Activated naive CD8-positive, alpha-beta T cell (primary cell): ENCODE results near the gene ITGA3.

Experiments
- H3K27ac Mint-ChIP-seq: one replicate; pipeline ENCODE4 v1.8.0; 2021; ENCODE audit warnings: mixed read lengths
- H3K27me3 Mint-ChIP-seq: one replicate; pipeline ENCODE4 v1.8.0; 2021; ENCODE audit warnings: mixed read lengths
- H3K36me3 Mint-ChIP-seq: one replicate; pipeline ENCODE4 v1.8.0; 2021; ENCODE audit warnings: mixed read lengths
- H3K4me1 Mint-ChIP-seq: one replicate; pipeline ENCODE4 v1.8.0; 2021; ENCODE audit warnings: low read depth, mixed read lengths
- H3K4me3 Mint-ChIP-seq: one replicate; pipeline ENCODE4 v1.8.0; 2021; ENCODE audit warnings: mild to moderate bottlenecking, mixed read lengths
- H3K9me3 Mint-ChIP-seq: one replicate; pipeline ENCODE4 v1.8.0; 2021; ENCODE audit warnings: low read depth, mixed read lengths

Gene ITGA3

GRCh38 chr17:50043290-50044148 lies 12.4 kb upstream of the ITGA3 start:
- Mint-ChIP-seq H3K27me3 (peaks cover 3% of the 10 kb centered on the region), H3K4me3 (no peak overlapping the region), H3K27ac (no peak overlapping the region), H3K9me3 (no peaks in the 10 kb centered on the region), H3K36me3 (no peaks in the 10 kb centered on the region), H3K4me1 (no peaks in the 10 kb centered on the region)

- Mint-ChIP-seq H3K27ac (no peak overlapping the region), H3K4me1 (no peaks in the 10 kb centered on the region)
These were observed 11.4 kb upstream of the ITGA3 start for GRCh38 chr17:50044483-50044882.

GRCh38 chr17:50045154-50045553 lies 10.8 kb upstream of the ITGA3 start:
- Mint-ChIP-seq H3K36me3 (no peaks in the 10 kb centered on the region), H3K27me3 (peaks cover 5% of the 10 kb centered on the region), H3K27ac (no peak overlapping the region), H3K4me1 (no peaks in the 10 kb centered on the region), H3K4me3 (no peak overlapping the region), H3K9me3 (no peaks in the 10 kb centered on the region)

More at GRCh38 chr17:50044483-50044882, 11.4 kb upstream of the ITGA3 start:
- no peaks in the 10 kb centered on the region for H3K9me3 Mint-ChIP-seq
- H3K4me3 Mint-ChIP-seq = no peak overlapping the region
- peaks cover 5% of the 10 kb centered on the region for H3K27me3 Mint-ChIP-seq
- no peaks in the 10 kb centered on the region for H3K36me3 Mint-ChIP-seq

GRCh38 chr17:50046179-50046578 lies 9.7 kb upstream of the ITGA3 start:
- H3K27ac Mint-ChIP-seq = no peak overlapping the region
- H3K27me3 Mint-ChIP-seq = peaks cover 5% of the 10 kb centered on the region
- no peaks in the 10 kb centered on the region for H3K36me3 Mint-ChIP-seq
- peaks cover 7% of the 10 kb centered on the region for H3K4me1 Mint-ChIP-seq
- no peaks in the 10 kb centered on the region for H3K9me3 Mint-ChIP-seq
- no peak overlapping the region for H3K4me3 Mint-ChIP-seq

- Mint-ChIP-seq H3K4me3 (no peak overlapping the region), H3K4me1 (peaks cover 12% of the 10 kb centered on the region), H3K27me3 (peaks cover 5% of the 10 kb centered on the region), H3K27ac (no peak overlapping the region), H3K36me3 (no peaks in the 10 kb centered on the region), H3K9me3 (no peaks in the 10 kb centered on the region)
These were observed 9.2 kb upstream of the ITGA3 start for GRCh38 chr17:50046667-50047066.

GRCh38 chr17:50047083-50047482 lies 8.8 kb upstream of the ITGA3 start:
- Mint-ChIP-seq H3K27me3 (peaks cover 5% of the 10 kb centered on the region), H3K36me3 (no peaks in the 10 kb centered on the region), H3K4me1 (peaks cover 12% of the 10 kb centered on the region), H3K27ac (no peak overlapping the region), H3K9me3 (no peaks in the 10 kb centered on the region), H3K4me3 (no peak overlapping the region)

GRCh38 chr17:50047488-50048126 lies 8.3 kb upstream of the ITGA3 start:
- Mint-ChIP-seq H3K27me3 (peaks cover 5% of the 10 kb centered on the region), H3K4me3 (no peak overlapping the region), H3K36me3 (no peaks in the 10 kb centered on the region), H3K4me1 (peaks cover 12% of the 10 kb centered on the region), H3K9me3 (no peaks in the 10 kb centered on the region), H3K27ac (no peak overlapping the region)

GRCh38 chr17:50048146-50048720 lies 7.7 kb upstream of the ITGA3 start:
- no peak overlapping the region for H3K4me3 Mint-ChIP-seq
- H3K27ac Mint-ChIP-seq = no peak overlapping the region
- H3K36me3 Mint-ChIP-seq = no peaks in the 10 kb centered on the region
- peaks cover 2% of the 10 kb centered on the region for H3K27me3 Mint-ChIP-seq
- H3K9me3 Mint-ChIP-seq = no peaks in the 10 kb centered on the region
- H3K4me1 Mint-ChIP-seq = peaks cover 12% of the 10 kb centered on the region

- Mint-ChIP-seq H3K4me1 (peaks cover 12% of the 10 kb centered on the region), H3K36me3 (no peaks in the 10 kb centered on the region), H3K27ac (no peak overlapping the region), H3K4me3 (no peak overlapping the region), H3K27me3 (peaks cover 2% of the 10 kb centered on the region), H3K9me3 (no peaks in the 10 kb centered on the region)
These were observed 6.9 kb upstream of the ITGA3 start for GRCh38 chr17:50048988-50049387.

- peaks cover 2% of the 10 kb centered on the region for H3K27me3 Mint-ChIP-seq
- H3K9me3 Mint-ChIP-seq = no peaks in the 10 kb centered on the region
- no peak overlapping the region for H3K4me3 Mint-ChIP-seq
- H3K36me3 Mint-ChIP-seq = no peaks in the 10 kb centered on the region
- peaks cover 12% of the 10 kb centered on the region for H3K4me1 Mint-ChIP-seq
- no peak overlapping the region for H3K27ac Mint-ChIP-seq
These were observed 6.3 kb upstream of the ITGA3 start for GRCh38 chr17:50049636-50050035.

- no peak overlapping the region for H3K4me3 Mint-ChIP-seq
- H3K36me3 Mint-ChIP-seq = no peaks in the 10 kb centered on the region
- H3K4me1 Mint-ChIP-seq = peaks cover 17% of the 10 kb centered on the region
- no peaks in the 10 kb centered on the region for H3K9me3 Mint-ChIP-seq
- no peak overlapping the region for H3K27ac Mint-ChIP-seq
- H3K27me3 Mint-ChIP-seq = peaks cover 2% of the 10 kb centered on the region
These were observed 5.4 kb upstream of the ITGA3 start for GRCh38 chr17:50050431-50051032.

GRCh38 chr17:50051082-50051576 lies 4.8 kb upstream of the ITGA3 start:
- no peaks in the 10 kb centered on the region for H3K36me3 Mint-ChIP-seq
- H3K9me3 Mint-ChIP-seq = no peaks in the 10 kb centered on the region
- H3K4me3 Mint-ChIP-seq = no peak overlapping the region
- peaks cover 2% of the 10 kb centered on the region for H3K27me3 Mint-ChIP-seq
- H3K4me1 Mint-ChIP-seq = peaks cover 17% of the 10 kb centered on the region
- peak overlapping the region; percentile 16 for H3K27ac Mint-ChIP-seq

GRCh38 chr17:50051606-50052005 lies 4.3 kb upstream of the ITGA3 start:
- Mint-ChIP-seq H3K27me3 (peaks cover 2% of the 10 kb centered on the region), H3K36me3 (no peaks in the 10 kb centered on the region), H3K4me3 (no peak overlapping the region), H3K27ac (no peak overlapping the region), H3K4me1 (peaks cover 17% of the 10 kb centered on the region), H3K9me3 (no peaks in the 10 kb centered on the region)

GRCh38 chr17:50052241-50052796 lies 3.6 kb upstream of the ITGA3 start:
- no peak overlapping the region for H3K4me3 Mint-ChIP-seq
- peaks cover 23% of the 10 kb centered on the region for H3K4me1 Mint-ChIP-seq
- peaks cover 2% of the 10 kb centered on the region for H3K27me3 Mint-ChIP-seq
- no peak overlapping the region for H3K27ac Mint-ChIP-seq
- no peaks in the 10 kb centered on the region for H3K9me3 Mint-ChIP-seq
- H3K36me3 Mint-ChIP-seq = no peaks in the 10 kb centered on the region
